ENCODE data around the gene TMEM151A. TPM values are rescaled to one million over a fixed set of nuclear protein-coding genes. Genes with fewer than 3 reads are reported as not detected.

The TMEM151A gene
- total and polyA plus RNA-seq, 2 experiments from 2014 or later, result 1.0 to 4.4 TPM

- no peak overlapping the region for H2AFZ ChIP-seq
Measured at GRCh38 chr11:66278363-66279091, 13.2 kb upstream of the TMEM151A start.

More at GRCh38 chr11:66278363-66279091, 13.2 kb upstream of the TMEM151A start:
- peaks cover 9% of the 10 kb centered on the region for H3K4me1 ChIP-seq (ENCODE audit: insufficient read depth)
- no peak for TF ChIP-seq NANOG (IDR thresholded peaks at IDR 0.05; ENCODE audit: borderline replicate concordance)
- TF ChIP-seq CREB1 (CRISPR knock-in tag; IDR thresholded peaks at IDR 0.05; ENCODE audit: low read depth), result no peak
- no peak for TF ChIP-seq ZNF462 (CRISPR knock-in tag; IDR thresholded peaks at IDR 0.05)
- TF ChIP-seq, protein P1, sequence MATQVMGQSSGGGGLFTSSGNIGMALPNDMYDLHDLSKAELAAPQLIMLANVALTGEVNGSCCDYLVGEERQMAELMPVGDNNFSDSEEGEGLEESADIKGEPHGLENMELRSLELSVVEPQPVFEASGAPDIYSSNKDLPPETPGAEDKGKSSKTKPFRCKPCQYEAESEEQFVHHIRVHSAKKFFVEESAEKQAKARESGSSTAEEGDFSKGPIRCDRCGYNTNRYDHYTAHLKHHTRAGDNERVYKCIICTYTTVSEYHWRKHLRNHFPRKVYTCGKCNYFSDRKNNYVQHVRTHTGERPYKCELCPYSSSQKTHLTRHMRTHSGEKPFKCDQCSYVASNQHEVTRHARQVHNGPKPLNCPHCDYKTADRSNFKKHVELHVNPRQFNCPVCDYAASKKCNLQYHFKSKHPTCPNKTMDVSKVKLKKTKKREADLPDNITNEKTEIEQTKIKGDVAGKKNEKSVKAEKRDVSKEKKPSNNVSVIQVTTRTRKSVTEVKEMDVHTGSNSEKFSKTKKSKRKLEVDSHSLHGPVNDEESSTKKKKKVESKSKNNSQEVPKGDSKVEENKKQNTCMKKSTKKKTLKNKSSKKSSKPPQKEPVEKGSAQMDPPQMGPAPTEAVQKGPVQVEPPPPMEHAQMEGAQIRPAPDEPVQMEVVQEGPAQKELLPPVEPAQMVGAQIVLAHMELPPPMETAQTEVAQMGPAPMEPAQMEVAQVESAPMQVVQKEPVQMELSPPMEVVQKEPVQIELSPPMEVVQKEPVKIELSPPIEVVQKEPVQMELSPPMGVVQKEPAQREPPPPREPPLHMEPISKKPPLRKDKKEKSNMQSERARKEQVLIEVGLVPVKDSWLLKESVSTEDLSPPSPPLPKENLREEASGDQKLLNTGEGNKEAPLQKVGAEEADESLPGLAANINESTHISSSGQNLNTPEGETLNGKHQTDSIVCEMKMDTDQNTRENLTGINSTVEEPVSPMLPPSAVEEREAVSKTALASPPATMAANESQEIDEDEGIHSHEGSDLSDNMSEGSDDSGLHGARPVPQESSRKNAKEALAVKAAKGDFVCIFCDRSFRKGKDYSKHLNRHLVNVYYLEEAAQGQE (IDR thresholded peaks at IDR 0.05; ENCODE audit: unreplicated experiment), result no peak
- no peak for TF ChIP-seq EZH2phosphoT487 (IDR thresholded peaks at IDR 0.05; ENCODE audit: unreplicated experiment)
- TF ChIP-seq EZH2 (IDR thresholded peaks at IDR 0.05; ENCODE audit: low read depth, unreplicated experiment), result no peak
- no peak for TF ChIP-seq POLR2AphosphoS5 (IDR thresholded peaks at IDR 0.05; ENCODE audit: low read depth)
- no peak for TF ChIP-seq ZNF331 (CRISPR knock-in tag; IDR thresholded peaks at IDR 0.05; ENCODE audit: low read depth)
- TF ChIP-seq, protein P2, sequence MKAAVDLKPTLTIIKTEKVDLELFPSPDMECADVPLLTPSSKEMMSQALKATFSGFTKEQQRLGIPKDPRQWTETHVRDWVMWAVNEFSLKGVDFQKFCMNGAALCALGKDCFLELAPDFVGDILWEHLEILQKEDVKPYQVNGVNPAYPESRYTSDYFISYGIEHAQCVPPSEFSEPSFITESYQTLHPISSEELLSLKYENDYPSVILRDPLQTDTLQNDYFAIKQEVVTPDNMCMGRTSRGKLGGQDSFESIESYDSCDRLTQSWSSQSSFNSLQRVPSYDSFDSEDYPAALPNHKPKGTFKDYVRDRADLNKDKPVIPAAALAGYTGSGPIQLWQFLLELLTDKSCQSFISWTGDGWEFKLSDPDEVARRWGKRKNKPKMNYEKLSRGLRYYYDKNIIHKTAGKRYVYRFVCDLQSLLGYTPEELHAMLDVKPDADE (IDR thresholded peaks at IDR 0.05), result no peak
- TF ChIP-seq ZNF114 (CRISPR knock-in tag; IDR thresholded peaks at IDR 0.05), result no peak
- no peak for TF ChIP-seq STAT1 (IDR thresholded peaks at IDR 0.05; ENCODE audit: unreplicated experiment)
- TF ChIP-seq JUNB (IDR thresholded peaks at IDR 0.05; ENCODE audit: unreplicated experiment), result no peak
- no peak for TF ChIP-seq CTCF (conservative IDR thresholded peaks at IDR 0.05; ENCODE audit: low read depth in 2 of 2)
- H3K4me2 ChIP-seq, result peak overlapping the region; percentile 86
- H3K4me3 ChIP-seq, result peak overlapping the region; percentile 53
- Mint-ChIP-seq H3K27ac (no peak overlapping the region), H3K9me3 (no peaks in the 10 kb centered on the region), H3K4me1 (peaks cover 32% of the 10 kb centered on the region), H3K36me3 (ENCODE audit: low read depth) (peaks cover 8% of the 10 kb centered on the region), H3K4me3 (peak overlapping the region; percentile 73), H3K27me3 (ENCODE audit: insufficient read depth, low read depth, poor library complexity) (peaks cover 26% of the 10 kb centered on the region)
- no peak for ATAC-seq
- no peak overlapping the region for H3K27ac ChIP-seq (ENCODE audit: low read depth)
- peak; percentile 76 for DNase-seq (ENCODE audit: low spot score)
- H3K9me2 ChIP-seq (ENCODE audit: insufficient read depth), result no peaks in the 10 kb centered on the region
- no peaks in the 10 kb centered on the region for H3K27me3 ChIP-seq (ENCODE audit: insufficient read depth)
- H3K36me3 ChIP-seq (ENCODE audit: insufficient read depth), result no peaks in the 10 kb centered on the region
- no peaks in the 10 kb centered on the region; the same call in 1 of the 2 replicates for H4K20me1 ChIP-seq (replicated peaks; ENCODE audit: insufficient read depth)
- 0 out of 2 replicates have a peak, but pooled peaks cover 11% of the 10 kb centered on the region for H3F3A ChIP-seq (replicated peaks; ENCODE audit: low read depth)
- H3K79me2 ChIP-seq (replicated peaks; ENCODE audit: insufficient read depth), result no peaks in the 10 kb centered on the region
